Natural killer cell (primary cell): ENCODE measurements around the gene IPPK. TPM values are rescaled to one million over a fixed set of nuclear protein-coding genes. Genes with fewer than 3 reads are reported as not detected.

ENCODE experiments used
- ATAC-seq, 3 donors: fragments of 150-1000 bp in 2 of 3; fragments of 200-7000 bp in 1 of 3; cut with Tn5 transposase; 1 replicate in 1 of 3; 2 replicates in 2 of 3; pipeline ENCODE4 v1.10.0; 2021; ENCODE audit warnings: mild to moderate bottlenecking in 2 of 3, moderate library complexity in 2 of 3
- DNase-seq, 2 donors: peaks; one replicate each; pipeline versions ENCODE4 v3.0.0 to v3.0.0-alpha.2; 2013 to 2021; ENCODE audit warnings: mixed read lengths in 1 of 2
- H3K27ac ChIP-seq: one replicate; pipeline ENCODE4 v1.5.1; 2013; ENCODE audit warnings: mild to moderate bottlenecking, low read length
- H3K27me3 ChIP-seq: one replicate; pipeline ENCODE4 v1.6.1; 2013; ENCODE audit warnings: low read length; ENCODE audit not compliant: control insufficient read depth, insufficient read depth
- H3K36me3 ChIP-seq: one replicate; pipeline ENCODE4 v1.6.1; 2013; ENCODE audit warnings: low read length; ENCODE audit not compliant: control insufficient read depth, insufficient read depth
- H3K4me1 ChIP-seq: one replicate; pipeline ENCODE4 v1.6.1; 2013; ENCODE audit warnings: low read length; ENCODE audit not compliant: control insufficient read depth, insufficient read depth
- H3K4me3 ChIP-seq: one replicate; pipeline ENCODE4 v1.5.1; 2013; ENCODE audit warnings: low read length
- H3K9me3 ChIP-seq: one replicate; pipeline ENCODE4 v1.6.1; 2013; ENCODE audit warnings: low read length; ENCODE audit not compliant: control insufficient read depth, insufficient read depth
- H3K27ac Mint-ChIP-seq, 2 donors: one replicate each; pipeline ENCODE4 v1.8.0; 2022; ENCODE audit warnings: mild to moderate bottlenecking in 2 of 2, mixed read lengths in 2 of 2, moderate library complexity in 1 of 2
- H3K27me3 Mint-ChIP-seq, 2 donors: one replicate each; pipeline ENCODE4 v1.8.0; 2022; ENCODE audit warnings: low read depth in 2 of 2, mixed read lengths in 2 of 2
- H3K36me3 Mint-ChIP-seq: one replicate; pipeline ENCODE4 v1.8.0; 2022; ENCODE audit warnings: mixed read lengths
- H3K4me1 Mint-ChIP-seq, 2 donors: one replicate each; pipeline ENCODE4 v1.8.0; 2022; ENCODE audit warnings: mixed read lengths in 2 of 2
- H3K4me3 Mint-ChIP-seq: one replicate; pipeline ENCODE4 v1.8.0; 2022; ENCODE audit warnings: mild to moderate bottlenecking, moderate library complexity, mixed read lengths
- H3K9me3 Mint-ChIP-seq, 2 donors: one replicate each; pipeline ENCODE4 v1.8.0; 2022; ENCODE audit warnings: mixed read lengths in 2 of 2
- CTCF ChIP-seq: fragments of 200-600 bp; IDR thresholded peaks from one replicate; pipeline ENCODE4 v1.8.0; 2022; ENCODE audit warnings: antibody characterized with exemption
- WGBS: methylation state at CpG from one replicate; pipeline ENCODE4 v1.1.7; 2013; ENCODE audit warnings: missing lambda C conversion rate; ENCODE audit not compliant: insufficient coverage; 5-methylcytosine and 5-hydroxymethylcytosine counted together
- intact Hi-C: fragments of 100-400 bp; cut with micrococcal nuclease; formaldehyde crosslinking; loops from one replicate; pipeline ENCODE4 v1.14.2; 2022
- total RNA-seq, 4 donors: library from RNA; stranded (reverse); fragments of 120-200 nt in 1 of 4; gene quantifications; one replicate each; pipeline versions ENCODE4 v1.2.3 to v1.2.4, GENCODE V29; 2013 to 2022

The IPPK gene
- total RNA-seq, 3 donors from 2014 or later (not counting 1 experiment from before 2014, with no cell fraction given): 4.9 to 9.2 (median 6.7) TPM

- TF ChIP-seq CTCF: no peak
- no peaks in the 10 kb centered on the region for H3K4me1 ChIP-seq
- intact Hi-C loops: no loop called here
- peaks cover 11 to 13% of the 10 kb centered on the region in 2 donors for H3K4me1 Mint-ChIP-seq
- ATAC-seq (no peak), DNase-seq (no peak)
- peaks cover 3 to 8% of the 10 kb centered on the region in 2 donors for H3K27me3 Mint-ChIP-seq
- H3K27ac ChIP-seq: no peak overlapping the region
- no peaks in the 10 kb centered on the region for H3K36me3 ChIP-seq
- H3K36me3 Mint-ChIP-seq: peaks cover 36% of the 10 kb centered on the region
- no peaks in the 10 kb centered on the region for H3K27me3 ChIP-seq
- peaks cover 14 to 23% of the 10 kb centered on the region in 2 donors for H3K9me3 Mint-ChIP-seq
- WGBS: 25% methylated on average over 1 of the region's 1 CpG
- H3K4me3 ChIP-seq: no peak overlapping the region
- H3K27ac Mint-ChIP-seq: no peak overlapping the region
- H3K9me3 ChIP-seq: peaks cover 11% of the 10 kb centered on the region
- no peak overlapping the region for H3K4me3 Mint-ChIP-seq
Measured at GRCh38 chr9:92696619-92697018, 26.7 kb upstream of the IPPK start.

GRCh38 chr9:92686954-92687353, 17.0 kb upstream of the IPPK start:
- no peak for ATAC-seq
- Mint-ChIP-seq H3K9me3 (peaks cover 7 to 10% of the 10 kb centered on the region in 2 donors), H3K36me3 (peaks cover 11% of the 10 kb centered on the region), H3K27me3 (no peaks in the 10 kb centered on the region), H3K27ac (no peak overlapping the region), H3K4me1 (no peaks in the 10 kb centered on the region), H3K4me3 (no peak overlapping the region)
- WGBS: 88% methylated on average over 2 of the region's 3 CpGs
- no peak for TF ChIP-seq CTCF
- no peaks in the 10 kb centered on the region for H3K36me3 ChIP-seq
- no peak overlapping the region for H3K4me3 ChIP-seq
- H3K4me1 ChIP-seq: no peaks in the 10 kb centered on the region
- H3K9me3 ChIP-seq: peaks cover 5% of the 10 kb centered on the region
- DNase-seq: no peak
- no peaks in the 10 kb centered on the region for H3K27me3 ChIP-seq
- H3K27ac ChIP-seq: no peak overlapping the region
- intact Hi-C loops: no loop called here

- no peak overlapping the region for H3K27ac ChIP-seq
- no peak overlapping the region for H3K27ac Mint-ChIP-seq
Measured at GRCh38 chr9:92685022-92685421, 15.1 kb upstream of the IPPK start.

More at GRCh38 chr9:92685022-92685421, 15.1 kb upstream of the IPPK start:
- no peaks in the 10 kb centered on the region for H3K27me3 ChIP-seq
- Mint-ChIP-seq H3K36me3 (peaks cover 1% of the 10 kb centered on the region), H3K4me3 (no peak overlapping the region), H3K27me3 (no peaks in the 10 kb centered on the region), H3K9me3 (peaks cover under 1 to 1% of the 10 kb centered on the region in 2 donors), H3K4me1 (no peaks in the 10 kb centered on the region)
- no peak for TF ChIP-seq CTCF
- H3K4me1 ChIP-seq: no peaks in the 10 kb centered on the region
- intact Hi-C loops: no loop called here
- DNase-seq: no peak
- no peaks in the 10 kb centered on the region for H3K36me3 ChIP-seq
- ATAC-seq: no peak
- no peaks in the 10 kb centered on the region for H3K9me3 ChIP-seq
- WGBS: 80% methylated on average over 5 of the region's 5 CpGs
- H3K4me3 ChIP-seq: no peak overlapping the region
